PC-9 (cell line): ENCODE measurements around the gene UFC1. TPM values are rescaled to one million over a fixed set of nuclear protein-coding genes. Genes with fewer than 3 reads are reported as not detected.

Experiments
- BruUV-seq: library from RNA; stranded (reverse); fragments of 400-500 nt; replicated peaks from 2 replicates; lab custom pipeline; 2021; lab: Mats Ljungman, UMichigan
- CTCF ChIA-PET: fragments of 300-600 bp; sonication (Branson Sonifier 250); formaldehyde crosslinking; loops from one replicate; lab custom pipeline; 2022; ENCODE audit warnings: antibody characterized with exemption; lab: Charles Lee
- POLR2A ChIA-PET: fragments of 300-600 bp; sonication (Branson Sonifier 250); formaldehyde crosslinking; loops from one replicate; lab custom pipeline; 2022; ENCODE audit warnings: antibody characterized with exemption; ENCODE audit not compliant: unreplicated experiment; lab: Charles Lee
- DNase-seq, 2 experiments: peaks; one replicate each; pipeline versions ENCODE4 v3.0.0 to v3.0.0-alpha.2; 2015 to 2022; ENCODE audit warnings: mixed read lengths in 1 of 2
- H2AFZ ChIP-seq: fragments of 200-600 bp; sonication (generic); 2 replicates; pipeline ENCODE4 v1.8.1; 2017; ENCODE audit warnings: antibody characterized with exemption
- H3F3A ChIP-seq: fragments of 200-600 bp; sonication (generic); 2 replicates; pipeline ENCODE4 v1.8.1; 2017; ENCODE audit warnings: antibody characterized with exemption, mild to moderate bottlenecking, low read depth; ENCODE audit not compliant: insufficient read depth
- H3K27ac ChIP-seq: fragments of 200-600 bp; sonication (generic); 2 replicates; pipeline ENCODE4 v1.6.1; 2016; ENCODE audit warnings: mixed run types
- H3K27me3 ChIP-seq: fragments of 200-600 bp; sonication (generic); 2 replicates; pipeline ENCODE4 v1.6.1; 2016; ENCODE audit warnings: low read depth, mixed run types; ENCODE audit not compliant: insufficient read depth
- H3K36me3 ChIP-seq: fragments of 200-600 bp; sonication (generic); 2 replicates; pipeline ENCODE4 v1.6.1; 2016; ENCODE audit warnings: low read depth, mixed run types
- H3K4me1 ChIP-seq: fragments of 200-600 bp; sonication (generic); replicated peaks from 2 replicates; pipeline ENCODE4 v1.6.1; 2016; ENCODE audit warnings: mixed run types; ENCODE audit not compliant: insufficient read depth
- H3K4me2 ChIP-seq: fragments of 200-600 bp; sonication (generic); 2 replicates; pipeline ENCODE4 v1.6.1; 2017; ENCODE audit warnings: mixed run types
- H3K4me3 ChIP-seq: fragments of 200-600 bp; sonication (generic); 2 replicates; pipeline ENCODE4 v1.6.1; 2016; ENCODE audit warnings: mixed run types
- H3K79me2 ChIP-seq: fragments of 200-600 bp; sonication (generic); 2 replicates; pipeline ENCODE4 v1.6.1; 2017; ENCODE audit warnings: low read depth, mixed run types
- H3K9me2 ChIP-seq: fragments of 200-600 bp; sonication (generic); 2 replicates; pipeline ENCODE4 v1.8.1; 2017; ENCODE audit warnings: mild to moderate bottlenecking; ENCODE audit not compliant: insufficient read depth
- H3K9me3 ChIP-seq: fragments of 200-600 bp; sonication (generic); 2 replicates; pipeline ENCODE4 v1.8.1; 2016; ENCODE audit warnings: low read depth; ENCODE audit not compliant: insufficient read depth
- H4K20me1 ChIP-seq: fragments of 200-600 bp; sonication (generic); 2 replicates; pipeline ENCODE4 v1.8.1; 2017; ENCODE audit not compliant: insufficient read depth
- CTCF ChIP-seq: fragments of 200-600 bp; sonication (generic); conservative IDR thresholded peaks from 2 replicates; pipeline ENCODE4 v1.6.1; 2017; ENCODE audit warnings: mixed run types, antibody characterized with exemption, mild to moderate bottlenecking, moderate library complexity
- EZH2 ChIP-seq: fragments of 200-600 bp; sonication (generic); IDR thresholded peaks from 2 replicates; pipeline ENCODE4 v1.8.0; 2017; ENCODE audit warnings: antibody characterized with exemption, low read depth
- intact Hi-C: fragments of 100-400 bp; cut with micrococcal nuclease; formaldehyde crosslinking; loops from one replicate; pipeline ENCODE4 v1.10.0; 2022; ENCODE audit not compliant: unreplicated experiment
- total RNA-seq: library from RNA; stranded (reverse); gene quantifications from 2 replicates; pipeline ENCODE4 v1.2.3, GENCODE V29; 2021

Gene UFC1
- total RNA-seq, 1 experiment from 2014 or later, result 74.9 TPM

- Histone ChIP-seq H3K79me2 (peaks cover 14% of the 10 kb centered on the region), H3F3A (peaks cover 13% of the 10 kb centered on the region; the same call in 1 of the 2 replicates), H3K4me1 (peaks cover 19% of the 10 kb centered on the region), H3K4me2 (peak within 1 kb of the TSS; percentile 85), H3K9me2 (no peaks in the 10 kb centered on the region), H3K9me3 (no peaks in the 10 kb centered on the region), H3K36me3 (peaks cover 11% of the 10 kb centered on the region), H3K27ac (peak within 1 kb of the TSS; percentile 61), H3K27me3 (no peaks in the 10 kb centered on the region), H4K20me1 (no peaks in the 10 kb centered on the region), H2AFZ (peak within 1 kb of the TSS; percentile 94), H3K4me3 (peak within 1 kb of the TSS; percentile 83)
- ChIA-PET CTCF (interaction anchor here (0.6 kb wide), 1 partner anchor 180 kb away, joined by 13 read pairs; no protein-coding TSS in a partner anchor), POLR2A (interaction anchor here (0.6 to 0.7 kb wide), 4 partner anchors 11 to 504 kb away, joined by 3 to 29 read pairs (median 5); partner anchors contain the start of genes DEDD and PPOX)
- TSS peak; percentile 92 for BruUV-seq
- peak; percentile 64 to 91 for DNase-seq
- TF ChIP-seq CTCF, result peak; percentile 49; the same call in 1 of the 2 replicates
- no peak for TF ChIP-seq EZH2
- intact Hi-C loops, result loop anchor here (1.0 kb wide), 1 partner anchor 44 kb away; no protein-coding TSS in a partner anchor
Measured at GRCh38 chr1:161177112-161177935, 23.5 kb downstream of the UFC1 start, which contains the start of gene B4GALT3. Gene B4GALT3 (minus strand): TSS chr1:161177507. CDS start chr1:161176060, 1,447 bp downstream.

GRCh38 chr1:161177936-161178244, 24.1 kb downstream of the UFC1 start:
- CTCF ChIA-PET, result no interaction called here
- H3K79me2 ChIP-seq, result peaks cover 14% of the 10 kb centered on the region
- peak overlapping the region; percentile 83 for H3K4me3 ChIP-seq
- no peak; the same call in 1 of the 2 replicates for TF ChIP-seq CTCF
- no peak for TF ChIP-seq EZH2
- DNase-seq, result no peak
- no peaks in the 10 kb centered on the region for H3K27me3 ChIP-seq
- intact Hi-C loops, result loop anchor here (1.0 kb wide), 1 partner anchor 45 kb away; no protein-coding TSS in a partner anchor
- no peaks in the 10 kb centered on the region for H3K9me2 ChIP-seq
- POLR2A ChIA-PET, result no interaction called here
- H3K4me1 ChIP-seq, result peaks cover 25% of the 10 kb centered on the region
- H2AFZ ChIP-seq, result peak overlapping the region; percentile 94
- no TSS peak for BruUV-seq
- peaks cover 6% of the 10 kb centered on the region for H3K36me3 ChIP-seq
- H3K9me3 ChIP-seq, result no peaks in the 10 kb centered on the region
- peak overlapping the region; percentile 61 for H3K27ac ChIP-seq
- H3F3A ChIP-seq, result peaks cover 13% of the 10 kb centered on the region; the same call in 1 of the 2 replicates
- H4K20me1 ChIP-seq, result no peaks in the 10 kb centered on the region
- peak overlapping the region; percentile 85 for H3K4me2 ChIP-seq

- Histone ChIP-seq H3K27ac (no peak overlapping the region), H4K20me1 (no peaks in the 10 kb centered on the region), H3K9me2 (no peaks in the 10 kb centered on the region), H3K79me2 (peaks cover 14% of the 10 kb centered on the region), H3K4me3 (no peak overlapping the region), H3K4me1 (peaks cover 25% of the 10 kb centered on the region), H3K9me3 (no peaks in the 10 kb centered on the region), H3K4me2 (no peak overlapping the region), H2AFZ (no peak overlapping the region), H3F3A (peaks cover 13% of the 10 kb centered on the region; the same call in 1 of the 2 replicates), H3K36me3 (no peaks in the 10 kb centered on the region), H3K27me3 (no peaks in the 10 kb centered on the region)
- TF ChIP-seq CTCF, result no peak
- TF ChIP-seq EZH2, result no peak
- CTCF ChIA-PET, result no interaction called here
- POLR2A ChIA-PET, result interaction anchor here (0.6 kb wide), 1 partner anchor 202 kb away, joined by 3 read pairs; no protein-coding TSS in a partner anchor
- DNase-seq, result peak in 1 of 2 experiments; percentile 69
- no TSS peak for BruUV-seq
- intact Hi-C loops, result no loop called here
Measured at GRCh38 chr1:161179698-161180097, 25.9 kb downstream of the UFC1 start.
